Activated T-cell treated with anti-CD3 and anti-CD28 coated beads for 24 hours (primary cell): Measurements from ENCODE around the gene RNF103.
A peak's percentile ranks its signal among the peaks of the same experiment; 100 is the strongest.
"Not testable (repeated sequence)": the region's sequence is repeated elsewhere in the genome, so short reads cannot be mapped to it uniquely, and the experiment has no call there.

Experiments
- DNase-seq: peaks from one replicate; pipeline ENCODE4 v3.0.0-alpha.2; 2020; ENCODE audit warnings: low read depth

RNF103 gene, protein sequence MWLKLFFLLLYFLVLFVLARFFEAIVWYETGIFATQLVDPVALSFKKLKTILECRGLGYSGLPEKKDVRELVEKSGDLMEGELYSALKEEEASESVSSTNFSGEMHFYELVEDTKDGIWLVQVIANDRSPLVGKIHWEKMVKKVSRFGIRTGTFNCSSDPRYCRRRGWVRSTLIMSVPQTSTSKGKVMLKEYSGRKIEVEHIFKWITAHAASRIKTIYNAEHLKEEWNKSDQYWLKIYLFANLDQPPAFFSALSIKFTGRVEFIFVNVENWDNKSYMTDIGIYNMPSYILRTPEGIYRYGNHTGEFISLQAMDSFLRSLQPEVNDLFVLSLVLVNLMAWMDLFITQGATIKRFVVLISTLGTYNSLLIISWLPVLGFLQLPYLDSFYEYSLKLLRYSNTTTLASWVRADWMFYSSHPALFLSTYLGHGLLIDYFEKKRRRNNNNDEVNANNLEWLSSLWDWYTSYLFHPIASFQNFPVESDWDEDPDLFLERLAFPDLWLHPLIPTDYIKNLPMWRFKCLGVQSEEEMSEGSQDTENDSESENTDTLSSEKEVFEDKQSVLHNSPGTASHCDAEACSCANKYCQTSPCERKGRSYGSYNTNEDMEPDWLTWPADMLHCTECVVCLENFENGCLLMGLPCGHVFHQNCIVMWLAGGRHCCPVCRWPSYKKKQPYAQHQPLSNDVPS

DNA sequence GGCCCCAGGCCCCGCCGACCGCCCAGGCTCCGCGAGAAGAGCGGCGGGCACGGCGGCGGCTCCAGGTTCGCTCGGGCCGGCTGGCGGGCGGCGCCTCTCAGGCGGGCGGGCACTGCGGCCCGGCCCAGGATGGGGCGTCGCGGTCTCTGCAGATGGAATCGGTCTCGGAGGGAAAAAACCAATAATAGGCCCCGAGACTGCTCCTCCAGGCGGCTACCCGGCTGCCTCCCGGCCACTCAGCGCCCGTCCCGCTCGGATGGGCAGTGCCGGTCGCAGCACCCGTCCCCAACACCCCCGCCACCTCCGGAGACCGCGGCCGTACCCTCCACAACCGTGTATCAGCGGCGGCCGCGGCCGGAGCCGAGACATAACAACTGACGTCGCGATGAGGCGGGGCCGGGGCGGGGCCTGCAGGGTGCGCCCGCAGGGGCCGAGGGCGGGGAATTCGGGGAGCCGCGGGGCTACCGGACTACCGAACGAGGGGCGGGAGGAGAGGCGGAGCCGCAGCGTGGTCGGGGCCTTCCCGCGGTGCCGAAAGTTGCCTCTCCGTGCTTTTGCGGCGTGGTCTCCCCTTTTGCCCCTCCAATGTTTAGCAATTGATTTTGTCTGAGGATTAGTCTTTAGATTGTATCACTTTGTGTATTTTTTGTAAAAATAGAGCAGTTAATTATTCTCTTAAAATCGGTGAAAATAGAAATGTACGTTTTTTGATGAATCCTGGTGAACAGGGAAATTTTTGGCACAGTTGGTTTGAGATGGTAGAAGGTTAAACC is at the start of gene RNF103:
TSS of gene RNF103 (minus strand) at position 372 of the 773 bp plus-strand sequence. CDS start 979 bp downstream, outside the sequence.
- DNase-seq: peak; percentile 91

DNA sequence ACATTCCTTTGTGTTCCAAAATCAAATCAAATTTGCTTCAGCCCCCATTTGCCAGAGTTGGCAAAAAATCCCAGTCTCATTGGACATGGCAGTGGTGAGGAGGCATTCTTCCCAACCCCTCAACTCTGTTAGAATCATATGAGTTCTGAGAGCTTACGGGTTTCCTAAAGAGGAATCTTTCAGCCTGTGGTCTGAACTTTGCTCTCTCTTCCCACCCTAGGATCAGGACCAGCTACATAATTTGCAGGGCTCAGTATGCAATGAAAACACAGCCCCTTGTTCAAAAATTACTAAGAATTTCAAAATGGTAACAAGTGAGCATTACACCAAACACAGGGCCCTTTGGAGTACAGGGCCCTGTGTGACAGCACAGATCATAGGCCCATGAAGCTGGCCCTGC is 49.3 kb upstream of the RNF103 start:
- DNase-seq: no peak

DNA sequence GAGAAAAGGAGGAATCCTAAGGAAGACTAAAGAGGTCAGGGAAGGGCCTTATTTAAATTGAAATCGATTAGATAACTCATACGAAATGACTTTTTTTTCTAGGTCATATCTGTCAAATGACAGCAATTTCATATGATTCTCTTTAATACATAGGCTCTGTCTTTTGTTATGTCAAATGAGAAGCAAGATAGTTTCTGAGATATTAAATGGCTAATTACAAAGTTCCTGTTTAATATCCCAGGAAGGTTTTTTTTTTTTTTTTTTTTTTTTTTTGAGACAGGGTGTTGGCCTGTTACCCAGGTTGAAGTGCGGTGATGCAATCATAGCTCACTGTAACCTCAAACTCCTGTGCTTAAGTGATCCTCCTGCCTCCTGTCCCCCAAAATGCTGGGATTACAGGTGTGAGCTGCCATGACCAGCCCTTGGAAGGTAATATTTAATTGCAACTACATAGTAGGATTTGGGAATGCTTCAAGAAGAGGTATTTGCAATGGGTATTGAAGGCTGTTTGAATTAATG is 48.4 kb upstream of the RNF103 start:
- no peak for DNase-seq

DNA sequence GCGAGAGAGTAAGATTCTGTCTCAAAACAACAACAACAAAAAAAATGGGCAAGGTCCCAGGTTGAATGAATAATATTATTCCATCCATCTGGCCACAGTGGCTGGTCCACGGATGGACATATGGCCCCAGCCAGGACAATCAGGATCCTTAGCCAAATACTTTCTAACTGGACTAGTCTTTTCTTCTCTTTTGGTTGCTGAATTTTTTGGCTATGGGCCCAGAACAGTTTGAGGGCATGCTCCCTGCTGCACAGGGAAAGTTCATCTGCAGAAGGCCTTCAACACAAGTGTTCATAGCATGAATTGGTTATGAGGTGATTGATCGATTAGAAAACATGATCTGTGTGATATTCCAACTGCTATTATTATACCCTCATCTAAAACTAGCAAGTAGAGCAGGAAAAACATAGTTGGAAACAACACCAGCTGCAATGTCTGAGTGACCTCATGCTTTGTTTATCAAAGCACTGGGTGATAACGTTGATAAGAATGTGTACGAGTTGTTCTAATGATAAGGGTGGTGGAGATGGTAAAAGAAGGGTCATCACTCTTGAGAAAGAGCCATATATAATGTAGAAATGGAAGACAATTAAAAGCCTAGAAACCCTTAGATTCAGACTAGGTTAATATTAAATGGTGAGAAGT is 47.8 kb upstream of the RNF103 start:
- no peak for DNase-seq

DNA sequence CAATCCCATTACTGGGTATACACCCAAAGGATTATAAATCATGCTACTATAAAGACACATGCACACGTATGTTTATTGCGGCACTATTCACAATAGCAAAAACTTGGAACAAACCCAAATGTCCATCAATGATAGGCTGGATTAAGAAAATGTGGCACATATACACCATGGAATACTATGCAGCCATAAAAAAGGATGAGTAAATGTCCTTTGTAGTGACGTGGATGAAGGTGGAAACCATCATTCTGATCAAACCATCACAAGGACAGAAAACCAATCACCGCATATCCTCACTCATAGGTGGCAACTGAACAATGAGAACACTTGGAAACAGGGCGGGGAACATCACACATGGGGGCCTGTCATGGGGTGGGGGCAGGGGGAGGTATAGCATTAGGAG is 45.7 kb upstream of the RNF103 start:
- DNase-seq: not testable (repeated sequence)

DNA sequence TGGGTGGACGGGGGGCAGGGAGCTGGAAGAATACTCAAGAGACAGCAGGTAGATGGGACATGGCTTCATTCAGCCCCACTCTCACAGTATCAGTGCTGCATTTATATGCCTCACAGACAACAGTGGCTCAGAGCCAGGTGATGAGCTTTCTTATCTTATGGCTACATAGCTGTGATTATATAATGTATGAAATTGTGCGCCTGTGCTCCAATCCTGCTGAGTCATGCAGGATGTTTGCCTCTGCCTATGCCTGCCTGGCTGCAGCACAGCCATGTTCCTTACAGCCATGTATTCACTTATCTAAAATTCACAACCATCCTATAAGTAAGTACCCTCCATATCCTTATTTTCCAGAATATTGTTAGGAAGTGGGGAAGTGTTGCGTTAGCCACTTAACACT is 37.7 kb upstream of the RNF103 start:
- DNase-seq: no peak

DNA sequence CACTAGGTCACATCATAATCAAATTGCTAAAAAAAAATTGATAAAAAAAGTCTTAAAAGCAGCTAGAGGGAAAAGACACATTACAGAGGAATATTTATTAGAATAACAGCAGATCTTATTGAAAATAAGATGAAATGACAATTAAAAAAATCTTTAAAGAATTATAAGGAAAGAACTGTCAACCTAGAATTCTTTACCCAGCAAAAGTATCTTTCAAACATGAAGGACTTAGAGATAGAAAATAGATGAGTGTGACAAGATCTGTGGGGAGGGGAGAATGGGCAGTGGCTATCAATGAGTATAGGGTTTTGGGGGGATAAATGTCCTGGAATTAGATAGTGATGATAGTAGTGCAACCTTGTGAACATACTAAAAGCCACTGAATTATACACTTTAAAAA is 26.5 kb upstream of the RNF103 start:
- DNase-seq: no peak

DNA sequence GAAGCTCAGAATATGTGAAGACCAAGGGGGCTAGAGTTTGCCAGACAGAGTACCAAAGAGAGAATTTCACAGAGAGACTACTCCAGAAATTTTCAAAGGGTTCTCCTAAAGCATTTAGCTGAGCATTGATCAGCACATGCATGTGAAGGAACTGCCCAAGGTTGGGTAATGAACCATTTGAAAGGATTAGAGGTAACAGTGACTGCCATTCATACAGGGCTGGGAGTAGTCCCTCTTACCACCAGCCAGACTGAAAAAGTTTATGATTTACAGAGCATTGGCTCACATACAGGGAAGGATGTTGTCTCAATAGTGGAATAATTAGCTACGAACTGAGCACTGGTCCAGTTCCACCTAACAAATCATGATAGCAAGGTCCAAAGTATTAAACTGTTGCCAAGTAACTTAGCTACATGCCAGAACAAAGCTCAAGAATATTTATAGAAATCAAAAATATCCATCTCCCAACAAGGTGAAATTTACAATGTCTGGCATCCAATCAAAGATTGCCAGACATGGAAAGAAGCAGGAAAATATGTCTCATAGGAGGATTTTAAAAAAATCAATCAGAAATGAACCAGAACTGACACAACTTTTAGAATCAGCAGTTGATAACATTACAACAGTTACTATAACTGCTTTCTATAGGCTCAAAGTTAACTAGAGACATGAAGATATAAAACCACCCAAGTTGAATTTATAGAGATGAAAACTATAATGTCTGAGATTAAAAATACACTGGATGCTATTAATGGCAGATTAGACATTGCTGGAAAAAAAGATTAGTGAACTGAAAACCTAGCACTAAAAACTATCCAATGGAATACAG is 25.7 kb upstream of the RNF103 start:
- no peak for DNase-seq

DNA sequence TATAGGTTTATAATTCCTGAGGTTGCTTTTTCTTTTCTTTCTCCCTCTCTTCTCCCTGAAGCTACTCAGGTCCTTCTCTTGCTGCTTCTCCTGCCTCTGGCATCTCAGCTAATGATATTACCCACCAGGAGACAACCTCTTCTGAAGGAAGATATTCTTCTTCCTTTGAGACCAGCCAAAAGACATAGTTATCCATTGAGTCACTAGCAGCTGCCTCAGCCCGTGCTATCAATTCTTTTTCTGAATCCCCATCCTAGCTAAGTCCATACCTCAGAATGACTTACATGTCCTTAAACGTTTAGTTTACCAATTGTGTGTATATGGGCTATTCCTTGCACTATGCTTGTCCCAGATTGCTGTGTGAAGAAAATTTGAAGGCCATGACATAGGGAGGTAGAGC is 25.0 kb upstream of the RNF103 start:
- no peak for DNase-seq

DNA sequence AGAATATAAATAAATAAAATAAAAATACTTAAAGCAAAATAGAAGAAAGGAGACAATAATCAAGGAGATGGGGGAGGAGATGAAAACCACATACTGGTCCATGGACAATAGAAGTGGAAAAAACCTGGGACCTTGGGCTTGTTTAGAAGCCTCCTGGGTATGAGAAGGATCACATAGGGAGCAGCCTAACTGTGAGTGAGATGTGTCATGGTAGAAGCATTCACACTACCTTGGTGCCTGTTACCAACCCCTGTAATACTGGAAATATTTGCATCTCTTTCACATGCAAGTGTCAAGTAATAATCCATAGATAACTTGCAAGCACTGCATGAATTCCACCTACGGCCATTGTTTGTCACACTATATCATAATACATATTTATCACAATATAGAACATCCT is 23.2 kb upstream of the RNF103 start:
- no peak for DNase-seq

DNA sequence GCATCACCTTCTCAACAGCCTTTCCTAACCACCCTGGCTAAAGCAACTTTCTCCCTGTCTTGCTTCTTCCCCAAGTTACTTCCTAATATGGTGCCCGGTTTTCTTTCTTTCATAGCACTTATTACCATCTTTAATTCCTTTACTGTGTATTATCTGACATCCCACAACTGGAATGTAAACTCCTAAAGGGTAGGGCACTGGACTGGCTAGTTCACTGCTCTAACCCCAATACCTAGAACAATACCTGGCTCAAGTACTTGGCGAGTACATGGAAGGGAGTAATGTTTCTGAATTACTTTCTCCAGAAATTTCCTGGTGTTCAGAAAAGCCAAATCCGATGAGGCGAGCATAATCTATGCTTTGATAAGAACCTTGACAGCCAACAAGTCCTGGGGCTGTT is 22.7 kb upstream of the RNF103 start:
- DNase-seq: no peak

DNA sequence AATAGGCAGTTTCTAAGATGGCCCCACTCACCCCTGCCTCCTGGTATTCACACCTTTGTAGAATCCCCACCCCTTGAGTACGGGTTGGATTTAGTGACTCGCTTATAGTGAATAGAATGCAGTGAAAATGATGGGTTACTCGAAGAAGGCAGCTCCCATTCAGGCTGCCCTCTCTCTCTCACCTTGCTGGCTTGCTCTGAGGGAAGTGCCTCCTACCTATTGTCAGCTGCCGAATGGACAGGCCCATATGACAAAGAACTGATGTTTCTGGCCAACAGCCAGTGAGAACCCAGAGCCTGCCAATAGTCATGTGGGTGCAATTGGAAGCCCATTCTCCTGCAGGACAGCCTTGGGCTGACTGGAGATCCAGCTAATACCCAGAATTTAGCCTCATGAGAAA is 22.1 kb upstream of the RNF103 start:
- no peak for DNase-seq

DNA sequence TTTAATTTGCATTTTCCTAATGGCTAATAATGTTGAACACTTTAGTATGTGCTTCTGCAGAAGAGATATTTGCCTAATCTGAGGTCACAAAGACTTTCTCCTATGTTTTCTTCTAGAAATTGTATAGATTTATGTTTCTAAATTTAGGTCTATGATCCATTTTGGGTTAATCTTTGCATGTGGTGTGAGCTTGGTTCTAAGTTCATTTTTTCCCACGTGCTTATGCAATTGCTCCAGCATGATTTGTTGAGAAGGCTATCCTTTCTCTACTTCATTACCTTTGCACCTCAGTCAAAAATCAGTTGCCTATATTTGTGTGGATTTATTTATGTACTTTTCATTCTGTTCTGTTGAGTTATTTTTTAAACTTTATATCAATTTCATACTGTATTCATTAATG is 15.0 kb upstream of the RNF103 start:
- DNase-seq: no peak

DNA sequence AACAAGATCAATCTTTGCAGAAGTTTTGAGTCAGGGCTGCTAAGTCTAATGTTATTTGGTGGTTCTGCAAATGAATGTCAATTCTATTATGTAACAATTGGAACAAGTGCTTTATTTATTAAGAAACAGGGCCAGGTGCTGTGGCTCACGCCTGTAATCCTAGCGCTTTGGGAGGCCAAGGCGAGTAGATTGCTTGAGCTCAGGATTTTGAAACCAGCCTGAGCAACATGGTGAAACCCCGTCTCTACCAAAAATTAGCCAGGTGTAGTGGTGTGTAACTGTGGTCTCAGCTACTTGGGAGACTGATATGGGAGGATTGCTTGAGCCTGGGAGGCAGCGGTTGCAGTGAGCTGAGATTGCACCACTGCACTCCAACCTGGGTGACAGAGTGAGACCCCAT is 13.2 kb upstream of the RNF103 start:
- DNase-seq: no peak

DNA sequence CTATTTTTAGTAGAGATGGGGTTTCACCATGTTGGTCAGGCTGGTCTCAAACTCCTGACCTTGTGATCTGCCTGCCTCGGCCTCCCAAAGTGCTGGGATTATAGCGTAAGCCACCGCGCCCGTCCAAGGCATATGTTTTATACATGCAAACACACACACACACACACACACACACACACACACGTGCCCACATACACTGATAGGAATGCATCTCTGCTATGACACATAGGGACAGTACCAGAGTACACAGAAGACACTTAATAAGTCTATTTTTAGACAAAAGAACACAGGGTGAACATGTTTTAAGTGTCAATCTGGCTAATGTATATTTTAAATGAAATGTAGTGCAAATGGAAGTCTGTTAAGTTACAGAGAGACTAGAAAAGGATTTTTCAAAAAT is 10.7 kb upstream of the RNF103 start:
- no peak for DNase-seq

DNA sequence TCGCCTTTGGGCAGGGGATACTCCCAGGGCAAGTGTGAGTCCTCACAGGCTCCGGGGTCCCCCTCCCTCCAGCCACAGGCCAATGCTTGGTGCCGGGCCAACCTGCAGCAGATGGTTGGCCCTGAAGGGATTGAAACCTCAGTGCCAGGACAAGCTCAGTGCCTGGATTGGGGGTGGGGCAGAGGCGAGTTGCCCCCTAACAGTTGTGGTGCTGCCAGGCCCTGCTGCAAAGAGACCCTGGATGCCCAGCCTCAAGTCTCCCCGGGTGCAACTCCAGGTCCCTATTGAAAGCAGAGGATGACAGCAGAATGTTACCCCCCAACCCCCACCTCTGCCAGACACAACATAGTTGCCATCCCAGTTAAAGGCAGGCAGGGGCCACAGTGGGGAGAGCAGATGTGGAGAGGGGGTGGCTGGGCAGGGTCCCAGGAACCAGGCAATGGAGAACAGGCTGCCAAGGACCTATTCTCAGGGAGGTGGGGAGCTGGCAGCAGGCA is 9.5 kb upstream of the RNF103 start:
- no peak for DNase-seq

DNA sequence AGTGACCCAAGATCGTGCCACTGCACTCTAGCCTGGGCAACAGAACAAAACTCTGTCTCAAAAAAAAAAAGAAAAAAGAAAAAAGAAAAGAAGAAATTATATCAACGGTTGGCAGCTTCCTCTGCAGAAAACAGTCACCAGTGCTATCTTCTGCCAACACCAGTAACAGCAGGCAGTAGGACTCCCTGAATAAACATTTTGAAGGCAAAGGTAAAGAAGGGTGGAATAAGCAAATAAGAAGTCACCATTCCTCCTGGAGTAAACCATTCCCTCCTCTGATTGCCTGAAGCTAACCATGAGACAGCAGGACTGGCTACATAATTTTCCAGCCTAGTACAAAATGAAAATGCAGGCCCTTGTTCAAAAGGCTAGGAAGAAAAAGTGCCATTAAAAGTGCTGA is 9.0 kb upstream of the RNF103 start:
- no peak for DNase-seq

DNA sequence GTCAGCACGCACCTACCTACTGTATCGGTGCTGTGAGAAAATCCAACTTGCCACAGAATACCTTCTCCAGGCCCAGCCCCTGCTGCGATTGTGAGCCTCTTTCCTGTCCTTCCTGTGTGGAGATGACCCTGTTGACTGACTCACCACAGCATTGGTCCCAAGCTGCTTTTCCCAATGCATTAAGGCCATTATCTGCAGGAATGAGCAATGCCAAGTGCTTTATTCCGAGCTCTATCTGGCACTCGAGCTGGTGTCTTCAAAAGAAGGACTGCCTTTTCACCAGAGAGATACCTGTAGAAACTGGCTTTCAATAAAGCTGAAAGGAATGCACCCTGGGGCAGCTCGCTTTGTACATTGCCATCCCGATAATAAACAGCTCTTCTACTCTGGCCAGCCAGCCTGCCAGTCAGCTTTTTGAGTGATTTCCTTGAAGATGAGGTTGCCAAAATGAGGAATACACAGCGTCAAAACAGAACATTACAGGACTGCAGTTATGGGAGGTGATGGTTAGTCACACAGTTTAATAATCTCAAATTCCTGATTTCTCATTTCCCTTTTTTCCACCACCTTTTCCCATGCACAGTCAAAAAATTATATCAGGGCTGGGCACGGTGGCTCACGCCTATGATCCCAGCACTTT is 8.3 kb upstream of the RNF103 start:
- no peak for DNase-seq

DNA sequence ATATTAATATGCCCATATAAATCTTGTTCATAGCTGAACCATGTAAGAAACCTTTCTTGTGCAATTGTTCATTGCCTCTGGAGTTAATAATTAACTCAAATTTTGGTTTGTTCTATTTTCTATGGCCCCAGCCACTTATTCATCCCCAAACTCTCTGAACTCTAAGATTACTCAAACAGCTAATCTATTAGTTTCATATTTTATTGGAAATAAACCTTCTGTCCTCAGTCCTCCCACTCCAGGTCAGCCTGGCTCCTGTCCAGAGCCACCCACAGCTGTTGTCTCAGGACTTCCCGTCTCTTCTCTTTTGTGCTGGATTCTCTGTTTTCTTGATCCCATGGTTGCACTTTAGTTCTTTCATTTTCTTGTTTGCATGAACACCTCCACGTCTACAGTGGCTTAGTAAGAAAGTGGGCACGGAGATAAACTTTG is 4.4 kb upstream of the RNF103 start:
- DNase-seq: no peak

DNA sequence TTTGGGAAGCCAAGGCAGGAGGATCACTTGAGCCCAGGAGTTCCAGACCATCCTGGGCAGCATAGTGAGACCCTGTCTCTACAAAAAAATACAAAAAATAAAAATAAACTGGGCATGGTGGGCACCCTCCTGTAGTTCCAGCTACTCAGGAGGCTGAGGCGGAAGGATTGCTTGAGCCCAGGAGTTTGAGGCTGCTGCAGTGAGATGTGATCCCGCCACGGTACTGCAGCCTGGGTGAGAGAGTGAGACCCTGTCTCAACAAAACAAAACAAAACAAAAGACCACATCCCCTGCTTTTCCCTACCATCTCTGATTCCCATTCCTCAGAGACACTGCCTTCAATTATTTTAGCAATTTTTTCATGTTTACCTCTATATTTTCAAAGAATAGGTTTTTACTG is 3.9 kb upstream of the RNF103 start:
- DNase-seq: no peak

DNA sequence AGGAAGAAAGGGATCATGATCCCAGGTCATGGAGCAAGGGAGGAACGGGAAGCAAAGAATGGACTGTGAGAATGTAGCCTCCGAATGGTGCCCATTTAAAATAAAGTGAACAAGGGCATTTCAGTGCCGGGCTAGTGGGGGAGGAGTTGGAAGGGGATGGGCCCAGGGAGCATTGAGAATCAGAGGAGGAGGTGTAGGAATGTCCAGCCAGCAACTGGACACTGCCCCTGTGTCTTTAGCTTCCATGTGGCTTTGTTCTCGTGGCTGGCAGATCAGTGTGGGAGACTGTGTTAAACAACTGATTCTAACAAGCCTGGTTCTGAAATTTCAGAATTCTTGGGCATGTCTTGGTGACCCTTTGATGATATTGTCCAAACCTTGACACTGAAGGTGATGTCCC is 1.4 kb upstream of the RNF103 start:
- no peak for DNase-seq
